NCI-H69 (cell line): Measurements from ENCODE around the gene PPIE.

Source experiments
- DNase-seq: peaks from one replicate; lab custom pipeline; 2025; lab: John Stamatoyannopoulos, UW

PPIE gene

DNA sequence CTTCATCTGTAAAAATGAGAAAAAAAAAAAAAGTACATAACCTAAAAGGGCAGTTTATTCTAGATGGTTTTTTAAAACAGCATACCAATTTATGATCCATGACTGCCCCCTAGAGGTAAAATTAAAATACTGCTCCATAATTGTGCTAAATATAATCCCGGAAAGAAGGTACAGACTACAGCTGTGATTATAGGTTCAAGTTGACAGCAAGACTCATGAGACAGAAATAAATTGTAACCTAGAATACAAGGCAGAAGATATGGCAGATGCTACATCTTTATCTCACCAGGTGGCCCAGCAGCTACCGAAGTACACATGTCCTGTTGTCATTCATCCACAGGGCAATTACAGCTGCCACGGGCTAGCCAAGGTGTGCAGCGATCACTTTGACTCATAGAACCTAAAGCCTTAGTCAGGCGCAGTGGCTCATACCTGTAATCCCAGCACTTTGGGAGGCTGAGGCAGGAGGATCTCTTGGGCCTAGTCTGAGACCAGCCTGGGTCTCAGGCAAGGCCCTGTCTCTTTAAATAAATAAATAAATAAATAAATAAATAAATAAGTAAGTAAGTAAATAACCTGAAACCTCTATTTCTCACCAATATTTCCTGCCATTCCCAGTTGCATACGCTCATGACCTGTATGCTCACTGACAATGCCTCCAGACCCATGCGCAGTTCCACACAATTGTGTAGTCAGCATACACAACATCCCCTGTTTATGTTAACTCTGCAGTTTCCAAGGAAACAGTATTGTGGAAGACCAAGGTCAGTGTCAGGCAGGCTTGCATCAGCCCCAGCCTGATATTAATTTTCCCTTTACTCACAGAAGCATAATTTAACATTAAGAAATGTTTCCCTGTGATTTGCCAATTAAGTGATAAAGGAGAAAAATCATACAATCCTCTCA lies 18.3 kb upstream of the PPIE start:
- DNase-seq = peak; percentile 81

DNA sequence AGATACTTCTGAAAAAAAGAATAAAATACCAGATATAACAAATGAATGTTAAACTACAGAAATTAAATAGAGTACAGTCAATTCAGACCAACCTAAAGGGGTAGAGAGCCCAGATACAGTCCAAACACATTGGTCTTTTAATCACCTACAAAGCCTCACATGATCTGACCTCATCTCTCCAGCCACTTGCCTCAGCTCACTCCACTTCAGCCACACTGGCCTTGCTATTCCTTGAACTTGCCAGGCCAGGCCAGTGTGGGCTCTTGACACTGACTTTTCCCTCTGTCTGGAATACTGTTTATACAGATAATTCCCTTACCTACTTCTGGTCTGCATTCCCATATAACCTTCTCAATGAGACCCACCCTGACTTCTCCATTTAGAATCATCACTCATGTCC lies 17.0 kb upstream of the PPIE start:
- no peak for DNase-seq

DNA sequence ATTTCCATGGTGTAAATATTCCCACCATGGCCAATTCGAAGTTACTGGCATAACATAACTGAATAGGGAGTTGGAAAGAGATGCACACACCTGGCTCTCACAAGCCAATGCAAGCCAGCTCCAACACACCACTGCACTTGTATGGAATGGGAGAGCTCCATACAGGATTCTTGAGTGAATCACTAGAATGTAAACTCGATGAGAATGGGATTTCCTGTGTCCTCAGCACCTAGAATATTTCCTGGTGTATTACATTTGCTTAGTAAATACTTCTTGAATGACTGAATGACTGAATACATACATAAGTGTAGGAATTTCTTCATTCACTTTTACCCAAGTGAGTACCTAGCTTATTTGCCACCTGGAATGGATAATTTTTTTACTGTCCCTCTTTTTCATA lies 16.2 kb upstream of the PPIE start:
- DNase-seq = no peak

DNA sequence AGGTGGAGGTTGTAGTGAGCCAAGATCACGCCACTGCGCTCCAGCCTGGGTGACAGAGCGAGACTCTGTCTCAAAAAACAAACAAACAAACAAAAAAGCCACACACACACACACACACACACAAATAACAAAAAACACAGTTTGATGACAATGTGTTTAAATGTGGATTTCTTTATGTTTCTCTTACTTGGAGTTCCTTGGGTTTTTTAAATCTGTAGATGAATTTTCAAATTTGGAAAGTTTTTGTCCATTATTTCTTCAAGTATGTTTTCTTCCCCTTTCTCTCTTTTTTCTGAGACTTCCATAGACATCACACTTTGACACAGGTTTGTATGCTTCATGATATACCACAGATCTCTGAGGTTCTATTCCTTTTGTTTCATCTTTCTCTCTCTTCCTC lies 12.1 kb upstream of the PPIE start:
- DNase-seq = no peak

DNA sequence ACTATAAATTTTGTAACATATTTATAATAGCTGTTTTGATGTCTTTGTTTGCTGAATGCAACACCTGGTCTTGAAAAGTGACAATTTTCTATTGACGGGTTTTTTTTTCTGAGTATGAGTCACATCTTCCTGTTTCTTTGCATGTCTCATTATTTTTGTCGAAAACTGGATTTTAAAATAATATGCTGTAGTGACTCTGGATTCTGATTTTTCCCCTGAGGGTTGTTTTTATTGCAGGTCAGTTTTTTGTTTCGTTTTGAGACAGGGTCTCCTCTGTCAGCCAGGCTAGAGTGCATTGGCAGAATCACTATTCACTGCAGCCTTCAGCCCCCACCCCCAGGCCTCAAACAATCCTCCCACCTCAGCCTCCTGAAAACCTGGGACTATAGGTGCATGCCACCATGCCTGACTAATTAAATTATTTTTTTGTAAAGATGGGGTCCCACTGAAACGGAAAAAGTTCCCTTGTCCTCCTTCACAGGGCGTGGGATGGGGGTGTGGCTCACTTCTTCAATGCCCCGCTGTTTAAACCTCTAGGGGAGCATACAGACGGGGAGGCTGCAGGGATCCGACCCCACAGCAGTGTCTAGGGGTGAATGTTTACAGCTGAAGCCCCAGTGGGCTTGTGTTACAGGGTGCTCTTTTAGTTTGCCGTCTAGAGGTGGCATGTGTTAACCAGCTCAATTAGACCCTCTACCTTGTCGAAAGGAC lies 11.3 kb upstream of the PPIE start:
- DNase-seq = no peak

DNA sequence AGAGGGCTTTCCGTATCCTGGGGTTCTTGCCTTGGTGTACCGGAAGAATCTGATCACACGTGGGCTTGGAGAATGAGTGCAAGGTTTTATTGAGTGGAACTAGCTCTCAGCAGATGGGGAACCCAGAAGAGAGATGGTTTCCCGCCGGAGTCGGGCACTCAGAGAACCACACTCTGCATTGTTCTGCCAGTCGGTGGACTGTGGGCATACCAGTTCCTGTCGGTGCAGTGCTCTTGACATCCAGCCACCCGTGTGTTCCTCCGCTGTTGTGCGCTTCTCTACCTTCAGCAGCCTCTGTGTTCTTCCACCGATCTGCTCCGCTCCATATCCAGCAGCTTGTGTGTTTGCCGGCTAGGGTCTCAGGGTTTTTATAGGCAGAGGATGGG lies 10.8 kb upstream of the PPIE start:
- peak; percentile 59 for DNase-seq

DNA sequence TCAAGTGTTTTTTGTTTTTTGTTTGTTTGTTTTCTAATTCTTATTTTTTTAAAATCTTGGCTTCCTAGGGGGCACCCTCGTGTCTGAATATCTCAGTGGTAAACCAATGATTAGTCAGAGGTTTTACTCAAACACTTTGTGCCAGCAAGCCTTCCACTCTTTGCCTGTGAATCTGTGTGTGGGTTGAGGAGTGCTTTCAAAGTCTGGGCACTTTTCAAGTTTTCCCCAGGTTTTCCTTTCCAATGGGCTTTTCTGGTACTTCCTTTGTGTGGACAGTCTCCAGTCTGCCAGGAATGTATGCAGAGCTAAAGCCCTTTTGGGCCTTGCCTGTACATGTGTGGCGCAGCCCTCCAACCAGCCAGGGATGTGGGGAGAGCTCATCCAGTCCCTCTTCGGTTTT lies 9.7 kb upstream of the PPIE start:
- DNase-seq = no peak

DNA sequence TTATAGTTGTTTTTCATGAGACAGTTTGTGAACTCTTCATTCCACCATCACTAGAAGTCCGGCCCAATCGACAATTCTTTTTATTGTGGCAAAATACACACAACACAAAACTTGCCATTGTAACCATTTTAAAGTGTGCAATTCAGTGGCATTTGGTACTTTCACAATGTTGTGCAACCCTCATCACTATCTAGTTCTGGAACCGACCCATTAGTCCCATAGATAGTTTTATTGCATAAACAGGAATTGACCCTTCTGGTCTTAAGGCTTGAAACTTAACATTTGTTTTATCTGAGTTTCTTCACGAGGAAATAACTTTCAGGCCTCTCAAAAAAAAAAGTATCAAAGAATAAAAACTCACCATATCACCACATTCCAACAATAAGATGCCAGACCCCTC lies 8.8 kb upstream of the PPIE start:
- no peak for DNase-seq

DNA sequence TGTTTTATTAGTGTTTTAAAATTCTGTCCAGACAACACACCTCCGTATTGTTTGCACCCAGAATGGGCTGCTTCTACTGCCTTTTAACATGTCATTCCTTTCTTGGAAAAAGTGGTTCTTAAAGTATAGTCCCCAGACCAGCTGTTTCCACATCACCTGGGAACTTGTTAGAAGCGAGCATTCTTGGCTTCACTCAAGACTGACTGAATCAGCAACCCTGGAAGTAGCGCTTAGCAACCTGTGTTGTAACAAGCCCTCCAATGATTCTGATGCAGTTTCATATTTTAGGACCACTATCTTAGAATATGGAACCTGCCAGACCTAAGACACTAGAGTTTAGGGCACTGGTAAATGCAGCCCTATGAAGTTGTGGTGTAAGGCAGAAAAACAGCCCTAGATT lies 6.0 kb upstream of the PPIE start:
- no peak for DNase-seq

DNA sequence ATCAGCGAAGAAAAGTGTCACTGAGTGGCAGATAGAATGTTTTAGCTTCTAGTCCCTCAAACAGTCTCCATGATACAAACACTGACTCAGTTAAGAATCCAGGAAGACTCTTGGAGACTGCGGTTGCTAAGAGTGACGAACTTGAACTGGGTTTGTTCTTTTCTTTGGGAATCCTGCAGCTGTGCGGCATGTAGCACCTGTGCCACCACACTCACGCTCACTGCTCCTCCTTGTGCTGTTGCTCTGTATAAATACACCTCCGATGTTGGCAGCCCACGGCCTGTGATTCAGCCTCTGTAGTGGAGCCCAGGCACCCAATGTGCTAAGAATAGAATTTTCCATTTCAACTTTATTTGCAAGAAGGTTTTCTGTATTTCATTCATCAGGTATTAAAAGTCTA lies 5.5 kb upstream of the PPIE start:
- DNase-seq = no peak

DNA sequence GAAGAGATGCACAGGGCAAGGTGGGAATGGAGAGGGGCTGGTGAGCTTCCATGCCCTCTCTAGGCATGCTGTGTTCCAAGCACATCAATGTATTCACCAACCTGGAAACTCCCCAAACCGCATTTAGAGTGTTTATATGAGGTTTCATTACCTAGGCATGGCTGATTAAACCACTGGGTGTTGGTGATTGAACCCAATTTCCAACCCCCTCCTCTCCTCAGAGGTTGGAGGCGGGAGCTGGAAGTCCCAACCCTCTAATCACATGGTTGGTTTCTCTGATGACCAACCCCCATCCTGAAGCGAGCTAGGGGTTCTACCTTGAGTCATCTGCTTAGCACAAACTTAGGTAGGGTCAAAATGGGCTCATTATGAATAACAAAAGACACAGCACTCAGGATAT lies 3.0 kb upstream of the PPIE start:
- DNase-seq = no peak

DNA sequence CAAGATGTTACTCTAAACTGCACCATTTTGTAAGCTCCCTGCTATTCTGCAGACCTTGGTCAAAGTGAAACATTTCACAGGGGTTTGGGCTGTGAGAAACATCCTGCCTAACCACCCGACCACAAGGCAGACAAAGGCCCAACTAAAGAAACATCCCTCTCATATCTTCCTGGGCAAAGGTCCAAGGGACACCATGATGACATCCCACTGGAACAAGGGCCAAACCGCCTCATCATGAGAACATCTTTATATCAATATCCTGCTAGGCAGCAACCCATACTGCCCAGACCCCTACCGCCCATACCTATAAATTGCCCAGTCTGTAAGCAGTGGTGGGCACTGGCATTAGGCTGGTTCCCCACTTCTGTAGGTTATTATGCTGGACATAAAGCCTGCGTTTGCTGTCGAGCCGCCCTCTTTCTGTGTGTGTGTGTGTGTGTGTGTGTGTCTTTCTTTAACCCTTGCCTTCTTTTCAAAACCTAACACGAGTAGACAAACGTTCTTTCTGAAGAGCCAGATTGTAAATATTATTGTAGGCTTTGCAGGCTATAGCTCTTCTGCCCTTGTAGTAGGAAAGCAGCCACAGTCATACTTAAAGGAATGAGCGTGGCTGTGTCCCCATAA lies 1.0 kb upstream of the PPIE start:
- no peak for DNase-seq

DNA sequence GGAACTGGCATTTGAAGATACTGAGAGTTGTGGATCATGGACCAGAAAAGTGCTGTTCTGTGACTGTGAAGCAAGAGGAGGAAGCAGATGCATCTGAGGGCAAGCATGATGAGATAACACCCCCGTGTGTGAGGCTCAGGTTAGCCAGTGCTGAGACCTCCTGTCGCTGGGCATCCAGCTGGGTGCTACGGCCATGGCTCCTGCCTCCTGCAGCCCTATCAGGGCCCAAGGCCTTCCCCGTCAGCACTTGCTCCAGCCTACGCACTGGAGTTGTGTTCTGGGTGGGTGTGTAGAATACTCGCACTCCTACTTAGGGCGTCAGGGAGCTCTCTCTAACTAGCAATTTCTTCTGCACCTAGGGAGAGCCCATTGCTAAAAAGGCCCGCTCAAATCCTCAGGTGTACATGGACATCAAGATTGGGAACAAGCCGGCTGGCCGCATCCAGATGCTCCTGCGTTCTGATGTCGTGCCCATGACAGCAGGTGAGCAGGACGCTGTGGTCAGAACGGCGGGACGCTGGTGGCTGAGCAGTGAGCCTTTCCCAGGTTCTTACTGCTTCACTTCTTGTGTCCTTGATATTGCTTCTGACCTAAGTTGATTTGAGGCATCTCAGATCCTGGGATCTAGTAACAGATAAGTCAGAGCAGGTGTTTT lies 6.5 kb downstream of the PPIE start:
- DNase-seq = no peak

DNA sequence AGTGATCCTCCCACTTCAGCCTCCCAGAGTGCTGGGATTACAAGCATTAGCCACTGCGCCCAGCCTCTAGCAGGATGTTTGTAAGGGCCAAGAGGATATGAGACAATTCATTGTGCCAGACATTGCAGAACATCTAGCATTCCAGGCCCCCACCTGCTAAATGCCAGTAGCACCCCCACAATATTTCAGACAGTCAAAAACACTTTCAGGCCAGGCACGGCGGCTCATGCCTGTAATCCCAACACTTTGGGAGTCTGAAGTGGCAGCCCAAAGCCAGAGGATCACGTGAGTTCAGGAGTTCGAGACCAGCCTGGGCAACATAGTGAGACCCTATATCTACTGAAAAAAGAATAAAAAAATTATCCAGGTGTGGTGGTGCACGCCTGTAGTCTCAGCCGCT lies 12.9 kb downstream of the PPIE start:
- no peak for DNase-seq

DNA sequence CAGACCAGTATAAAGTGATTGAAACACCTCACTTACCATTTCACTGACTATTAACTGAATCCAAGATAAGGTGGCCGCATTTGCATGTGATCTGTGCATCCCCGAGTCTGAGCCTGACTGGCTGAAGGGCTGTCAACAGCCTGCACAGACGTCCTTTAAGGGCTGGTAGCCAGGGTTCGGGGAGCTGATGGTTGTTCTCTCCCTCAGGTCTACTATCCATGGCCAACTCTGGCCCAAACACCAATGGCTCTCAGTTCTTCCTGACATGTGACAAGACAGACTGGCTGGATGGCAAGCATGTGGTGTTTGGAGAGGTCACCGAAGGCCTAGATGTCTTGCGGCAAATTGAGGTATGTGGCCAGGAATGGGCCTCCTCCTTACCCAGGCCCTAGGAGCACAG lies 14.0 kb downstream of the PPIE start:
- DNase-seq = no peak

DNA sequence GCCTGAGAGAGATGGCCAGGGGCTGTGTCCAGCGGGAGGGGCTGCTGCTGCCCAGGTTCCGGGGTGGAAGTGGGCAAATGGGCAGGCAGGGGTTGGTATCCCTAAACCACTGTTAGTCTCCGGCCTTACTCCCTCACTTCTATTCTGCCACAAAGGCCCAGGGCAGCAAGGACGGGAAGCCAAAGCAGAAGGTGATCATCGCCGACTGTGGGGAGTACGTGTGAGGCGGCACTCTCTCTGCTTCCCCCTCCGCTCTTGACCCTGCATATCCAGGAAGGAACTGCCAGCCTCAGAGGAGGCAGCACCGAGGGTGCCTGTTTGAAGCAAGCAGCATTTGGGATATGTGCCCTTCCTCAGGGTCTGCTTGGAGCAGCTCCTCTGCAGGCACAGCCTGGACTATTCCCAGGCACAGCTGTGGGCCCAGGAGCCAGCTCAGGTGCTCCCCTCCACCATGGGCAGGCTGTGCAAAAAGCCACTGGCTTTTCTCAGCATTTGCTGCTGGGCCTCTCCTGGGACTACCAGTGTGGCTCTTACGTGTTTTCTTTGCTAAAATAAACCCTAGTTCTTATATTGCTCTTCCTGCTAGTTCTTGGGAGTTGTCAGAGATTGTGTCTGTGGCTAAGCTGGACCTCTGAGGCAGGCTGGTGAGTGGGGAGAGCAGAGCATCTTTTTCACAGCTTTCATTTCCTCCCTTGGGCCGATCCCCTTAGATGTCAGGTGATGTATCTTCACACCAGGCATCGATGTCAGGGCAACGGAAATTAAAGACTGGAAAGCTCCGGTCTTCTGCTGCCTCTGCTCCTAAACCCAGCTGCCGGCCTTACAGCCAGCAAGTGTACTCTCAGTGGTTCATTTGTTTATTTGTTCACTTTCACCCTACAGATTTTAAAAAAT lies 14.7 kb downstream of the PPIE start:
- no peak for DNase-seq

DNA sequence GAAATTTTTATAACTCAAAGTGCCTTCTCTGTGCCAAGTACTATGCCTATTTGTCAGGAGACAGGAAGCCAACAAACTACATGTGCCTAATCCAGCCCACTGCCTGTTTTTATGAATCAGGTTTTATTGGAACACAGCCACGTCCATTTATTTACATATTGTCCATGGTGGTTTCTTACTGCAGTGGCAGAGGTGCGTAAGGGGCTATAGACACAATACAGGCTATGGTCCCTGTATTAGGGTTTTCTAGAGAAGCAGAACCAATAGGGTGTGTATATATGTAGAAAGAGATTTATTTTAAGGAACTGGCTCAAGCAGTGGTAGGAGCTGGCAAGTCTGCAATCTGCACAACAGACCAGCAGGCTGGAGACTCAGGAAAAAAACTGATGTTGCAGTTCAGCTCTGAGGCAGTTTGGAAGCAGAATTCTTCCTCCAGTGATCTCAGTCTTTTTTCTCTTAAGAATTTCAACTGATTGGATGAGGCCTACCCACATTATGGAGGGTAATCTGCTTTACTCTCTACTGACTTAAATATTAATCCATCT lies 15.4 kb downstream of the PPIE start:
- DNase-seq = no peak

DNA sequence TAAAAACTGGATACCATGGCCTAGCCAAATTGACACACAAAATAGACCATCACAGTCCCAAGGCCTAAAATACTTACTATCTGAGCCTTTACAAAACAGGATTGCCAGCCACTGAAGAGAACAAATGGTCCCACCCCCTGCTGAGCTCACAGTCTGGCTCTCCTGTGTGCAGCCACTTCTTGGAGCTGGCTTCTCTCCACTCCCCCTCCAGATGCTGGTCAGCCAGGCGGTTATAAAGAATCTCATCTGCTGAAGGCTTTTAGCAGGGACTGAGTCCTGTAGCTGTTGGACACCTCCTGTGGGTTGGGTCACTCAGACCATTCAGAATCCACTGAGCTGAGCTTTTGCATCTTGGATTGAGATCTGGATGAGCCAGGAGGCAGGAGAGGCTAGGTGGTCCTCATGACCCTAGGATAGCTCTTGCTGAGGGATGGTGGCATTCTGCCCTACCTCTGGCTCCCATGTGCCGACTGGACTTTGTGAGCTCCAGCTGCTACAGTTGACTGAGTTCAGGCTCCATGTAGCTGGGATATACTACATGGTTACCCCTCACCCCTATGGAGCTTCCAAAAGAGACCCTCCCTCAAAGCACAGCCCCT lies 16.3 kb downstream of the PPIE start:
- DNase-seq = no peak

DNA sequence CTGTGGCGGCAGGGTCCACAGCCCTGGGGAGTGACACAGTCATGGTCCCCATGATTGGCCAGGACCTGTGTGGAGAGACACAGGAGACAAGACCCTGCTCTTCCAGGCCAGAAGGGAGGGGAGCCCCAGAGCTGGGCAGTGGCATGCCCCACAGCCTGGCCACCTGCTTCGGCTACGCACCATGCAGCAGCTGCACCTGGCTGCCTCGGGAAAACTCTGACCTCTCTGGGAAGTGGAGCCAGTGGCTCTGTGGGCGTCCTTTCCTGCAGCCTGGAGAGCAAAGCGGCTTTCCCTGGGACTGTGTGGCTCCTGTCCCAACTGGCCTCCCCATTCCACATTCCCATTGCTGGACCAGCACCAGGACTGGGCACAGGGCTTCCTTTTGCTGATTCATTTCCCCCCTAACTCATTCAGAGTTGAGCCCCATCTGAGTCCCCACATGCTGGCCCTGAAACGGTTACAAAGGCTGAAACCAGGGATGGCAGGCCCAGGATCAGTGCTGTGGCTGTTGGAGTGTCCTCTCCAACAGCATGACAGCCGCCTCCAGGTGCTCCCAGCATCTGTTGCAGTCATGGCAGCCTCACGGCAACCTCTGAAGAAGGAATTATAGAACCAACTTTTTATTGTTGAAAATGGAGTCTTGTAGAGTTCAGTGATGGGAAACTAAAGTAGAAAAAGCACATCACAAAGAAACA lies 17.4 kb downstream of the PPIE start:
- DNase-seq = no peak

DNA sequence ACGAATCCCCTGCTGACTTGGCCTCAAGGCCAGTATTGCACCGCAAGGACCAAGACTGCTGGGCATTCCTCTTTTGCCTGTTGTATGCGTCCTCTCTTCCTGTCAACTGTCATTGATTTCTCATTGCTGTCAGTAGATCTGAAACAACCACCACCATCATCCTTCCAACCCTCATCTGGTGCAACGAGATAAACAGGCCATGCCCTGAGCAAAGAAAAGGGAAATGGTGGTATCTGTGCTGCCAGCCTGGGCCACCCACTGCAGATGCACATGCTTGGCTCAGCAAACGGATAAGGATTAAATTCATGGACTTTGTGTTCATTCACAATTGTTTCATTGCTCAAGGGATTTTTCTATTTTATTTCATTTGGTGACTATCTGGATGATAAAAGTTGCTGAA lies 18.8 kb downstream of the PPIE start:
- DNase-seq = no peak
